Fibroblast of mammary gland (primary cell): ENCODE measurements around the gene TMEM144.

ENCODE experiments used
- DNase-seq: peaks from one replicate; pipeline ENCODE4 v3.0.0-alpha.2; 2010; ENCODE audit warnings: low read depth
- H3K4me3 ChIP-seq: 2 replicates; pipeline ENCODE4 v1.5.1; 2011; ENCODE audit warnings: low read depth, mild to moderate bottlenecking, low read length, moderate library complexity; ENCODE audit not compliant: control insufficient read depth
- TF ChIP-seq, protein P1 (sequence below): conservative IDR thresholded peaks from 2 replicates; pipeline ENCODE4 v1.5.1; 2011; ENCODE audit warnings: low read depth, low read length, inconsistent platforms; ENCODE audit not compliant: control insufficient read depth, insufficient read depth

Gene TMEM144

DNA sequence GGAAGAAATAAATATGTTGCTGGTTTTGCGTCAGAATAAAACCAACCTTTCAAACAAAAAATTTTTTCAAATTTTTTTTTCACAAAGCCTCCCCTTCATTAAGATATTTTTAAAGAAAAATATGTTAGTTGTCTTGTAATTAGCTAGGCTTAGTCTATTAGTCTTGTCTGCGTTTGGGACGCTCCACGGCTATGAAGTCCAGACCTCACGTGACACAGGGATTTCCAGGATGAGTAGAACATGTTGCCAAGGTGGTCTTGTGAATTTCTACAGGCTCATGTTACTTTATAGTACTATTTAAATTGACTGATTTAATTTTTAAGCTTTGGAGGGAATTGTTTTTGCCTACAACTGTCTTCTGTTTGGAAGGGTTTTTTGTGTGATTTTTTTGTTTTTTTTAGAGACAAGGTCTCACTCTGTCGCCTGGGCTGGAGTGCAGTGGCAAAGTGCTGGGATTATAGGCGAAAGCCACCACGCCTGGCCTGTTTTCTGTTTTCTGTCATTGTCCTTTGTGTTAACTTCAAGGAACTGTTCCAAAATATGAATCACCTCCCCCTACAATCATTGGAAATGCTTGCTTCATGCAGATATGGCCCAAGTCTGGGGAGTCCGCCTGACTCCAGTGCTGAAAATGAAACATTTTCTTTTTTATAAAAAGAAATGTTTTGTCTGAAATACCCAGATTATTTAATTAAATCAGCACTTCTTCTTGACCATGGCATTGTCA, 26.2 kb downstream of the TMEM144 start:
- H3K4me3 ChIP-seq: no peak overlapping the region
- no peak for DNase-seq
- TF ChIP-seq, protein P1, sequence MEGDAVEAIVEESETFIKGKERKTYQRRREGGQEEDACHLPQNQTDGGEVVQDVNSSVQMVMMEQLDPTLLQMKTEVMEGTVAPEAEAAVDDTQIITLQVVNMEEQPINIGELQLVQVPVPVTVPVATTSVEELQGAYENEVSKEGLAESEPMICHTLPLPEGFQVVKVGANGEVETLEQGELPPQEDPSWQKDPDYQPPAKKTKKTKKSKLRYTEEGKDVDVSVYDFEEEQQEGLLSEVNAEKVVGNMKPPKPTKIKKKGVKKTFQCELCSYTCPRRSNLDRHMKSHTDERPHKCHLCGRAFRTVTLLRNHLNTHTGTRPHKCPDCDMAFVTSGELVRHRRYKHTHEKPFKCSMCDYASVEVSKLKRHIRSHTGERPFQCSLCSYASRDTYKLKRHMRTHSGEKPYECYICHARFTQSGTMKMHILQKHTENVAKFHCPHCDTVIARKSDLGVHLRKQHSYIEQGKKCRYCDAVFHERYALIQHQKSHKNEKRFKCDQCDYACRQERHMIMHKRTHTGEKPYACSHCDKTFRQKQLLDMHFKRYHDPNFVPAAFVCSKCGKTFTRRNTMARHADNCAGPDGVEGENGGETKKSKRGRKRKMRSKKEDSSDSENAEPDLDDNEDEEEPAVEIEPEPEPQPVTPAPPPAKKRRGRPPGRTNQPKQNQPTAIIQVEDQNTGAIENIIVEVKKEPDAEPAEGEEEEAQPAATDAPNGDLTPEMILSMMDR: no peak

DNA sequence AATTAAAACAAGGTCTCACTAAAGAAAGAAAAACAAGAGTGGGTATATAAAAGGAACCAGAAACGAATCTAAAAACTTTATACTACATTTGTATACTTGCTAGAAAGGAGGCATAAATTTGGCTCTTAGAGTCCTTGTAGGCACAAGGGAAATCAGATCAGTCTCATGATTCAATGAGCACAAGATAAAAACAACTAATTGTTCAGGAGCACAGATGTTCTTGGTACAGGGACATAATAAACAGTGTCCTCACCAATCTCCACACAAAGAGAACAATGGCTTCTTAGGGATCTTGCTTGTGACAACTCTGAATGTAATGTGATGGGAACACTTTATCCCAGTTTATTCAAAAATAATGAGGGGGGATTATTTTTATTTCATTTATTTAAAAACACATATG, 28.3 kb downstream of the TMEM144 start:
- DNase-seq: no peak
- no peak overlapping the region for H3K4me3 ChIP-seq
- TF ChIP-seq, protein P1: no peak

DNA sequence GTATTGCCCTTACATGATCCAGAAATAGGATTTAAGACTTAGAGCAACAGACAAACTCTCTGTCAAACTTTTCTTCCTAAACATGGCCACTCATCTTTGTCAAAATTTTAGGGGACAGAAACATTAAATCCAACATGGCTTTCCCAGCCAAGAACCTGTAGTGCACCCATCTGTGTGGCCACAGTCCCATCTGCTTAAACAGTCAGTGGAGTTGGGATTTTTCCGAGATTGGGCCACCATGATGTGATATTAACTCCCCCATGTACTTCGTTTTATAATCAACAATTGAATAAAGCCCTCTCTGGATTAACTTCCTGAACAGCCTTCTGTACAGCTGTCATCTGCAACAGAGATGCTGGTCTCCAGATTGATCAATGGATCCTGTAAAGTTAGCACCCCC, 28.9 kb downstream of the TMEM144 start:
- TF ChIP-seq, protein P1: no peak
- no peak for DNase-seq
- H3K4me3 ChIP-seq: no peak overlapping the region

DNA sequence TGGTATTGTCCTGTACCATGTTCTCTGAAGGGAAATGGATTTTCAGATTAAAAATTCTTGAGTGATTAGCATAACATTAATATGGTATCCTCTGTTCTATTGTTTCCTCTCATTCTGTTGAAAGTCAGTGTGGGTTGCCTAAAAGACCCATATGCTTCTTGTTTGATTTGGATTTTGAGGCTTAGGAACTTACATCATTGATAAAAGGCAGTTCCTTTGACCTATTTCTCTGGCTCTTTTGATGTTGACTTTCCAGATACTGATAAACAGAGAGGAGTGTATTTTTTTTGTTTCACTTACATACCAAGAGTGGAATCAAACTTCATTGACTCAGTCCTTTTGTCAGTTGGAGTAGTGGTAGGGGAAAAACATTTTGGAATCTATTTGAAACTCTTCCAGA, 32.8 kb downstream of the TMEM144 start:
- DNase-seq: no peak
- TF ChIP-seq, protein P1: no peak
- H3K4me3 ChIP-seq: no peak overlapping the region

GRCh38 chr4:158250321-158250720, 40.0 kb downstream of the TMEM144 start:
- no peak overlapping the region for H3K4me3 ChIP-seq
- TF ChIP-seq, protein P1: no peak
- DNase-seq: no peak

GRCh38 chr4:158253350-158253980, 43.2 kb downstream of the TMEM144 start:
- TF ChIP-seq, protein P1: peak; percentile 73
- peak; percentile 67 for DNase-seq
- H3K4me3 ChIP-seq: no peak overlapping the region
